Fibroblast of lung (primary cell): ENCODE data around the gene UMAD1. TPM values are rescaled to one million over a fixed set of nuclear protein-coding genes. Genes with fewer than 3 reads are reported as not detected.

Experiments
- DNase-seq, 2 donors: peaks; one replicate each; pipeline versions ENCODE4 v3.0.0 to v3.0.0-alpha.2; 2010; ENCODE audit warnings: low read depth in 2 of 2
- H2AFZ ChIP-seq: 2 replicates; pipeline ENCODE4 v1.5.1; 2012; ENCODE audit warnings: low read length, control low read depth, inconsistent platforms
- H3K27ac ChIP-seq: 2 replicates; pipeline ENCODE4 v1.5.1; 2011; ENCODE audit warnings: low read length, control low read depth; ENCODE audit not compliant: insufficient read depth
- H3K27me3 ChIP-seq: 2 replicates; pipeline ENCODE4 v1.5.1; 2011; ENCODE audit warnings: mild to moderate bottlenecking, low read length; ENCODE audit not compliant: control insufficient read depth, insufficient read depth
- H3K36me3 ChIP-seq: 2 replicates; pipeline ENCODE4 v1.5.1; 2011; ENCODE audit warnings: low read length; ENCODE audit not compliant: control insufficient read depth, insufficient read depth
- H3K4me1 ChIP-seq: 2 replicates; pipeline ENCODE4 v1.5.1; 2011; ENCODE audit warnings: low read length; ENCODE audit not compliant: control insufficient read depth, insufficient read depth; ENCODE audit errors: extremely low read depth
- H3K4me2 ChIP-seq: 2 replicates; pipeline ENCODE4 v1.5.1; 2011; ENCODE audit warnings: low read length, control low read depth; ENCODE audit not compliant: insufficient read depth; ENCODE audit errors: extremely low read depth
- H3K4me3 ChIP-seq, 4 experiments: fragments of 200-600 bp in 1 of 4; sonication (generic) in 1 of 4; replicated peaks in 1 of 4; 2 replicates each; pipeline ENCODE4 v1.5.1; 2011 to 2016; ENCODE audit warnings: low read length in 4 of 4, low read depth in 3 of 4, mild to moderate bottlenecking in 3 of 4, control low read depth in 2 of 4, inconsistent platforms in 1 of 4, mixed read lengths in 1 of 4; ENCODE audit not compliant: insufficient read depth in 1 of 4; ENCODE audit errors: control extremely low read depth in 1 of 4
- H3K79me2 ChIP-seq: 2 replicates; pipeline ENCODE4 v1.5.1; 2012; ENCODE audit warnings: mild to moderate bottlenecking, low read length, inconsistent platforms; ENCODE audit not compliant: control insufficient read depth, insufficient read depth
- H3K9ac ChIP-seq: 2 replicates; pipeline ENCODE4 v1.5.1; 2011; ENCODE audit warnings: mild to moderate bottlenecking, low read length, control low read depth; ENCODE audit not compliant: insufficient read depth
- H3K9me3 ChIP-seq: 2 replicates; pipeline ENCODE4 v1.5.1; 2012; ENCODE audit warnings: low read depth, low read length; ENCODE audit not compliant: control insufficient read depth, insufficient read depth
- H4K20me1 ChIP-seq: 2 replicates; pipeline ENCODE4 v1.5.1; 2011; ENCODE audit warnings: low read length; ENCODE audit not compliant: control insufficient read depth, insufficient read depth; ENCODE audit errors: extremely low read depth
- EZH2 ChIP-seq: IDR thresholded peaks from 2 replicates; pipeline ENCODE4 v1.5.1; 2012; ENCODE audit warnings: low read length, control low read depth, mild to moderate bottlenecking; ENCODE audit errors: missing control alignments
- polyA plus RNA-seq, 2 donors: library from polyadenylated mRNA; depleted of rRNA in 1 of 2; stranded (reverse) in 1 of 2; unstranded in 1 of 2; fragments of >200 nt; gene quantifications; 2 replicates each; pipeline ENCODE4 v1.2.1, GENCODE V29; 2011 to 2012; ENCODE audit warnings: missing spikeins in 1 of 2
- total RNA-seq: library from RNA; depleted of rRNA; stranded (reverse); fragments of >200 nt; gene quantifications from 2 replicates; pipeline ENCODE4 v1.2.1, GENCODE V29; 2014
- TF ChIP-seq, protein P1 (sequence below), 2 donors: IDR thresholded peaks in 1 of 2; conservative IDR thresholded peaks in 1 of 2; 1 replicate in 1 of 2; 2 replicates in 1 of 2; pipeline ENCODE4 v1.5.1; 2011 to 2012; ENCODE audit warnings: low read length in 2 of 2, control low read depth in 1 of 2, inconsistent platforms in 1 of 2, low read depth in 1 of 2, mild to moderate bottlenecking in 1 of 2

UMAD1 gene
- total and polyA plus RNA-seq, 2 donors (not counting 1 experiment from before 2014, with no cell fraction given), result 12.4 to 19.8 TPM

DNA sequence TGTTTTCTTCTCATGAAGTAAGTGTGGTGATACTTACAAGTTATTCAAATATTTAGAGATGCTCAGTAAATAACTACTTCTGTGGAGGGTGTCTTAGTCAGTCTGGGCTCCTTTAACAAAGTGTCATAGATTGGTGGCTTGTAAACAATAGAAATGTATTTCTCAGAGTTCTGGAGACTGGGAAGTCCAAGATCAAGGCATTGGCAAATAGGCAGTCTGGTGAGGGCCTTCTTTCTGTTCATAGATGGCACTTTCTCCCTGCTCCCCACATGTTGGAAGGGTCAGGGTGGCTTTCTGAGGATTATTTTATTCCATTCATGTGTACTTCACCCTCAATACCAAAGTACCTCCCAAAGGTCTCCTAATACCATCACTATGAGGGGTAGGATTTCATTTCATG lies 59.4 kb downstream of the UMAD1 start:
- no peak for TF ChIP-seq EZH2
- TF ChIP-seq, protein P1, sequence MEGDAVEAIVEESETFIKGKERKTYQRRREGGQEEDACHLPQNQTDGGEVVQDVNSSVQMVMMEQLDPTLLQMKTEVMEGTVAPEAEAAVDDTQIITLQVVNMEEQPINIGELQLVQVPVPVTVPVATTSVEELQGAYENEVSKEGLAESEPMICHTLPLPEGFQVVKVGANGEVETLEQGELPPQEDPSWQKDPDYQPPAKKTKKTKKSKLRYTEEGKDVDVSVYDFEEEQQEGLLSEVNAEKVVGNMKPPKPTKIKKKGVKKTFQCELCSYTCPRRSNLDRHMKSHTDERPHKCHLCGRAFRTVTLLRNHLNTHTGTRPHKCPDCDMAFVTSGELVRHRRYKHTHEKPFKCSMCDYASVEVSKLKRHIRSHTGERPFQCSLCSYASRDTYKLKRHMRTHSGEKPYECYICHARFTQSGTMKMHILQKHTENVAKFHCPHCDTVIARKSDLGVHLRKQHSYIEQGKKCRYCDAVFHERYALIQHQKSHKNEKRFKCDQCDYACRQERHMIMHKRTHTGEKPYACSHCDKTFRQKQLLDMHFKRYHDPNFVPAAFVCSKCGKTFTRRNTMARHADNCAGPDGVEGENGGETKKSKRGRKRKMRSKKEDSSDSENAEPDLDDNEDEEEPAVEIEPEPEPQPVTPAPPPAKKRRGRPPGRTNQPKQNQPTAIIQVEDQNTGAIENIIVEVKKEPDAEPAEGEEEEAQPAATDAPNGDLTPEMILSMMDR (conservative IDR thresholded peaks at IDR 0.05 in 1 of 2, IDR thresholded peaks at IDR 0.05 in 1 of 2; ENCODE audit: low read depth in 1 of 2, low read length in 2 of 2), result no peak

DNA sequence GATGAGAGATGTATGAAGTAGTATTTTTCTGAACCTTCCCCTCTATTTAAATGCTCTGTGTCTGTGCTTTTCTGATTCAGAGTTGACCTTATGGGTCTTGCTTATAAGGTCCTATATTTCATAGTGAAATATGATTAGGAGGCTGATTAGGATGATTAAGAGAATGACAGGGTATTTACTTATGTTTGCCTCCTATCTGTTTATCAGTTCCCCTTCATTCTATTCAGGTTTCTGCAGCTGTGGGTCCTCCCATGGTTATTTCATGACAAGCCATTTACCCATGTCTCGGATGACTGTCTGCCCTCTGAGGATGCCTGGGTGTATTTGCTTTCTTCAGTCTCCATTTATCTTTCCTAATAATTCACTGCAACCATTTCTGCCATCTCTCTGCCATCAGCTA lies 61.0 kb downstream of the UMAD1 start:
- DNase-seq, result no peak
- Histone ChIP-seq H3K4me1 (peaks cover 9% of the 10 kb centered on the region), H2AFZ (no peak overlapping the region), H3K4me3 (no peak overlapping the region), H3K9ac (no peak overlapping the region), H3K27me3 (no peaks in the 10 kb centered on the region), H3K4me2 (no peak overlapping the region), H3K27ac (no peak overlapping the region), H3K79me2 (no peaks in the 10 kb centered on the region), H4K20me1 (no peaks in the 10 kb centered on the region), H3K36me3 (no peaks in the 10 kb centered on the region), H3K9me3 (no peaks in the 10 kb centered on the region)
- TF ChIP-seq EZH2, result no peak
- TF ChIP-seq, protein P1 (conservative IDR thresholded peaks at IDR 0.05 in 1 of 2, IDR thresholded peaks at IDR 0.05 in 1 of 2; ENCODE audit: low read depth in 1 of 2, low read length in 2 of 2), result no peak

More for the DNA sequence above, 59.4 kb downstream of the UMAD1 start:
- Histone ChIP-seq H3K4me1 (peaks cover 13% of the 10 kb centered on the region), H3K9me3 (no peaks in the 10 kb centered on the region), H3K9ac (no peak overlapping the region), H2AFZ (no peak overlapping the region), H3K27me3 (no peaks in the 10 kb centered on the region), H4K20me1 (no peaks in the 10 kb centered on the region), H3K79me2 (no peaks in the 10 kb centered on the region), H3K4me3 (no peak overlapping the region), H3K4me2 (peak overlapping the region; percentile 54), H3K27ac (peak overlapping the region; percentile 28), H3K36me3 (no peaks in the 10 kb centered on the region)
- DNase-seq, result no peak

- TF ChIP-seq, protein P1 (conservative IDR thresholded peaks at IDR 0.05 in 1 of 2, IDR thresholded peaks at IDR 0.05 in 1 of 2; ENCODE audit: low read depth in 1 of 2, low read length in 2 of 2), result no peak
- no peak for TF ChIP-seq EZH2
- H3K4me1 ChIP-seq, result peaks cover 4% of the 10 kb centered on the region
- no peak for DNase-seq
- no peak overlapping the region for H3K9ac ChIP-seq
- H3K9me3 ChIP-seq, result no peaks in the 10 kb centered on the region
- no peak overlapping the region for H3K4me2 ChIP-seq
- H3K27ac ChIP-seq, result no peak overlapping the region
- H3K27me3 ChIP-seq, result no peaks in the 10 kb centered on the region
- no peaks in the 10 kb centered on the region for H3K79me2 ChIP-seq
- no peak overlapping the region for H3K4me3 ChIP-seq
- H4K20me1 ChIP-seq, result no peaks in the 10 kb centered on the region
- H3K36me3 ChIP-seq, result no peaks in the 10 kb centered on the region
- H2AFZ ChIP-seq, result no peak overlapping the region
These were observed 62.3 kb downstream of the UMAD1 start for GRCh38 chr7:7702826-7703225.
